NCI-H2196 (cell line): Measurements from ENCODE around the gene KRTAP10-1.
"Not testable (repeated sequence)": the region's sequence is repeated elsewhere in the genome, so short reads cannot be mapped to it uniquely, and the experiment has no call there.

Experiments
- DNase-seq: peaks from one replicate; lab custom pipeline; 2025; ENCODE audit not compliant: unreplicated experiment; lab: John Stamatoyannopoulos, UW

The KRTAP10-1 gene

DNA sequence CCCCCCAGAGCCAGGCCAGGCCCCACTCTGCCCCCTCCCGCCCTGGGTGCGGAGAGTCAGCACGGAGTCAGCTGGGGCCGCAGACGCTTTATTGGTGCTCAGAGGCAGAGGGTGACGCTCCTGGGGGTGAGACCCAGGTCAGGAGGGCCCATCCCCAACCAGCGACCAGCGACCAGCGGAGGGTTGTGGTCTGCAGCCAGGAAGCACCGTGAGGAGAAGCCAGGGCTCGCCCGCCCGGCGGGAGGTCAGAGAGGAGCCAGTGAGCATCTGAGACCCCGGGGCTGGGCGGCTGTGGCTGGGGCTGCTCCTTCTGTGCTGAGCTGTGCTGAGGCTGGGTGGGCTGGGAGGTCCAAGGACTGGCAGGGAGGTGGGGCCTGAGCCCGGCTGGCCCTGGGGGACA is 10.3 kb upstream of the KRTAP10-1 start:
- DNase-seq = not testable (repeated sequence)

DNA sequence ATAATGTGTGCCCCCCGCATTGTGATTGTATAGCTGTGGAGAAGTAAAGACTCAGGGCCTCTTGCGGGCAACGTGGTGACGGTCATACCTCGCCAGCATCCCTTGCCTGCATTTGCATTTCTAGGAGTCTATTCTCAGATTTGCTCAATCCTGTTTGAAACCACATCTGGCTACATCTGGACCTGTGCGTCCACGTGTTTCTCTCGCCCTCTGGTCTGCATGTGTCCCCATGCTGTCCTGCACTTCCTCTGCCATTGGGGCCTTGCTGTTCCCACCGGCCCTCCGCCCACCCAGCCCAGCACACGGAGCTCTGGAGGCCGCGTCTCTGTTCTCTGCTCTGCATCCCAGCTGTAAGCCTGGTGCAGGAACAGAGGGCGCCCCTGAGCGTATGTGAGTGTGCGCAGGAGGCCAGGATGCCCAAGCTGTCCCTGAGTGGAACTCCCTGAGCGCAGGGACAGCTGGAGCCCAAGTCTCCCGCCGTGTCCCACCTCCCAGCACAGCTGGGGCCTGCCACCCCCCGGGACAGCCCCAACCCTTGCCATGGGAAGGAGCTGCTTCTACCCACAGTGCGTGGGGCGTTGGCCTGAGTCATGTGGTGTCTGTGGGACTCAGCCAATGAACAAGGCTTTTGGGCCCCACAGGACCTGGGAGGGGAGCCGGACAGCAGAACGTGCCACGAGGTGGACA is 9.7 kb upstream of the KRTAP10-1 start:
- DNase-seq = no peak

DNA sequence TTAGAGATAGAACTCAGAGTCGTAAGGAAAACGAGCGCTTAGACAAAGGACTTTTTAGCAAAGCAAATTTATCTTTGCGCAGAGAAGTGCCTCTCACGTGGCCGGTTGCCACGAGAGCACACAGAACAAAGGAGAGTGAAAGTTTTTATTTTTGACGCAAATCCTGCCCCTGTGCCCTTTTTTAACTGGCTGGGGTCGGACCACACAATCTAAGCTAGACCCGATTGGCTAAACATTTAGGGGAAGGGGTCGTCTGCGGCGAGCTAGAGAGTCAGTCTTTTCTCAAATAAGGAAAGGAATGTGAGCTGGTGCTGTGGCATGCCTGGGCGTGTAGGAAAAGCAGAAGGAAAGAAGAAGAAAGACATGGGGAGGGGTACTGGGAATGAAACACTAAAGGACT is 8.9 kb upstream of the KRTAP10-1 start:
- no peak for DNase-seq

DNA sequence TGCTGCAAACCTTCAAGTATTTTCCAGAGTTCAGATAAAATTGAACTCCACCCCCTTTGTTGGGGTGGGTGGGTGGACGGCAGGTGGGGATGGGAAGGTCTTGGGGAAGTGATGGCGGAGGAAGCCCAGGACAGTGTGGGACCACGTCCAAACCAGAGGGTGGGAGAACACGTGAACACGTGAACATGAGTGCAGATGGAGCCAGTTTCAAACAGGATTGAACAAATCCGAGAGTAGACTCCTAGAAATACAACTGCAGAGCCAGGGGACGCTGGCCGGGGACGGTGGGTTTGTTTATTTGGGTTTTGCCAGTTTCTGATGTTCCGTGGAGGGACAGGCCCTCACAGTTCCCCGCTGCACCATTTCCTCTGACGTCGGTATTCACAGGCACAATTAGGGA is 8.4 kb upstream of the KRTAP10-1 start:
- no peak for DNase-seq

DNA sequence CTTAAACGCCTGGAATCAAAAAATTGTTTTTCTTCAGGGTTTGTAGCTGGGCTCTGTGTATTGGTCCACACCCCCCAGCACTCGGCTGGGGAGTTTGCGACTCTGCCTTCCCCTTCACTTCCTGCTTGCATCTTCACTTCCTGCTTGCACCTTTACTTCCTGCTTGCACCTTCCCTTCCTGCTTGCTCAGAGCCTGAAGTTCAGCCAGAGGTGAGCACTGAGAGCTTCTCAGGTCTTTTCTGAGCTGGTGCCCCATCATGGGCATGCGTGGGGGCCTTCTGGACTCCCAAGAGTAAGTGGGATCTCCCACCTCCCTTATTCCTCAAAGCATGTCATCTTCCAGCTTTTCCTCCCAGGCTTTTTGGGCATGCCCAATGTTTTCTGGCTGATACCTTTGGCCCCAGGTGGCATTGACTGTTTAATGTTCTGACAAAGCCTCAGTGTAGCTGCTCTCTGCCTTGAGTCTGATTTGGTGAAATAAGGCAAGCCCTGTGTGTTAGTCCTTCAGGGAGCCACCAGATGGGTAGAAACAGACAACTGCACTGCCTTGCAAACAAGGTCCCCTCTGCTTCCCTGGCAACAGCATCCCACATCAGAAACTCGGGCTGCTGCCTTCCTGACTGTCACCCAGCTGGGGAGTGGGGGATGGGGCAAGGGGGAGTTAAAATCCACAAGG is 7.8 kb upstream of the KRTAP10-1 start:
- DNase-seq = no peak

DNA sequence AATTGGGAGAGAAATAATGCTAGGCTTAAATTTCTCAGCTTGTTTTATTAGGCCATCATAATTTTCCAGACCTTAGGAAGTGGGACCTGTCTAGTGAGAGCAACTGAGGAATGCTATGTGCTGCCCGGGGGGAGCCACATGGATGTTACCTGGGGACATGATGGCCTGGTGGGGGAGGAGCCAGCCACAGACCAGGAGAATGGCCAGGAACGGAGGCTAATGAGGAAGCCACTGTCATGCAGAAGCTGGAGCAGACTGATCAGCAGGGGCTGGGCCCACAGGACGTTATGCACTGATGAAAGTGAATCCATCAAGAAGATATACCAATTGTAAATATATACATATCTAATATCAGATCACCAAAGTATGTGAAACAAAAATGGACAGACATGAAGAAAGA is 4.6 kb upstream of the KRTAP10-1 start:
- no peak for DNase-seq

DNA sequence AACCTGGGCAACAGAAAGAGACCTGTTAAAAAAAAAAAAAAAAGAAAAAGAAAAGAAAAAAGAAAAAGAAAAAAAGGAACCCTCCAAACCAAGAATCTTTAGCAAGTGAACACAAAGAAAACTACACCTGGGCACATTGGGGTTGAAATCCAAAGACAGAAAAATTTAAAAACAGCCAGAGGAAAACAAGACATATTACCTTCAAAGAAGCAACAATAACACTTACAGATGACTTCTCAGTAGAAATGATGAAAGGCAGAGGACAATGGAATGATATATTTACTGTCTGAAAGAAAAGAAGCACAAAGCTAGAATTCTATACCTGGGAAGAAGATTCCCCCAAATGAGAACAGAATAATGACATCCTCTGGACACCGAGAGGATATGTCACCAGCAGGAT is 2.7 kb upstream of the KRTAP10-1 start:
- DNase-seq = no peak

DNA sequence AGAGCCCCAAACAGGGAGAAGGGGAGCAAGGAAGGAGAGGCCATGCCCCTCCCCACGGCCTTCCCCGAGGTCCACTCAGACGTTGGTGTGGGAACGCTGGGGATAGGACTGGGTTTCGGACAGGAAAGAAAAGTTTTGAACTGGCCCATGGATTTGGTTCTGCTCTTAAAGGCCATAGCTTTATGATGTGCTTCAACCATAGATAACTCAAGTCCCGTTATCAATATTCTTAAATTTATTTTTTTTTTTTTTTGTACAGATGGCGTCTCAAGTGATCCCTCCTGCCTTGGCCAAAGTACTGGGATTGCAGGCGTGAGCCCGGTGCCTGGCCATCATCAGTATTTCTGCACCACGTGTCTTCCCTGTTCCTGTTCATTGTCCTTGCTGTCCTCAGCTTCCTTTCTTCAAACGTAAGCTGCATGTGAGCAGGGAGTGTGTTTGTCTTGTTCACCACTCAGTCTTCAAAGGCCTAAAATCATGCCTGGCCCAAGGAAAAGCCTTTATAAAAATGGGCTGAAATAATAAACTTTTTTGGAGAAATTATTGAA is 820 bp upstream of the KRTAP10-1 start:
- no peak for DNase-seq

DNA sequence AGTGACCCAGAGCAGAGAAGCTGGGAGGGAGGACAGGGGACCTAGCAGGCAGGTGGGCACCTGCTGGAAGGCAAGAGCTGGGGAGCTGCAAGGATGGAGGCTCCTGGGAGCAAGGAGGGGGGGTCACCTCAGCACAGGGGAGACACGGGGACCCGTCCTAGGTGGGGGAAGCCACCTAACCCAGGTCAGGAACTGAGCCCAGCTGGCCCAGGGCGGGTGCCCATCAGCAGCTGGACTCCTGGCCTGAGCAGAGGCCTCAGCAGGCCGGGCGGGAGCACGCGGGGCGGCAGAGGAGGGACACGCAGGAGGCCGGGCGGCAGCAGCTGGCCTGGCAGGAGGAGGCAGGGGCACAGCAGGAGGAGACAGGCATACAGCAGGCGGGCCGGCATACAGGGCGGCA is 949 bp downstream of the KRTAP10-1 start:
- no peak for DNase-seq

DNA sequence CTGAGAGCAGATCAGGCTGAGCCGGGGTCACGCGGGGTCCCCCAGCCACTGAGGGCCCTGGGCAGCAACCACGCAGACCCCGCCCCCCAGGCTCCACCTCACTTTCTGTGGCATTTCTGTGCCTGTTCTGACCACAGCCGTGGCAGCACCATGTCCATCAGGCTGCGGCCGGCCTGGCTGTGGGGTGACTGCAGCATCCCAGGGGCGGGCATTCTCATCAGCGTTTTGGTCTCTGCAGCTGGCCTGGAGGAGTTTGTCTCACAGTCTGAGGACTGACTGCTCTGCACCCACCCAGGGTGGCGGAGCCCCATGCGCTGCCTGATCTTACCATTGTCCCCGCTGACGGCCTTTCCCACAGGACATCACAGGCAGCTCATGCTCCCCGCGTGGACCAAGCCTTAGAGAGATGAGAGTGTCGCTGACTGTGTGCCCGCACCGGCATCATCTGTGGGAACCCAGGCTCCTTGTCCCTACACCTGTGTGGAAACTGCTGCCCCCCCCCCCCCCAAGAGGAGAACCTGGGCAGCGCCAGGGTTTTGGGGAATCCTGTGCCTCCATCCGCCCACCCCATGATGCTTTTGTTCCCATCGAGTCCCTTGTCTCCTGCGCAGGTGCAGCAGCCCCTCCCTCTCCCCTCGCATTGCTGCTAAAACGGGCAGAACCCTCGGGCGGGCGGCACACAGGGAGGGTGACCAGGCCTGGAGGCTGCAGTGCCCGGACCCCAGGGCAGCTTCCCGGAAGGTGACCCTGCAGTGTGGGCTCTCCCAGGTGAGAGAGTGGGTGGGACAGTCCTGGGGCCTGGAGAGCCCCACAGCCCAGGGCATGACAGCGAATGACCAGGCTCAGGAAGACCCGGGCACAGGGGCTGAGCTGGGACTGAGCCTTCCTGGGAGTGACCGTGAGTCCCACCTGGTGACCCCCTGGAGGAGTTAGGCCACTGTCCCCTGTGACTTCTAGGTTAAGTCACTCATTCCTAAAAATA is 1.8 kb downstream of the KRTAP10-1 start:
- DNase-seq = no peak

DNA sequence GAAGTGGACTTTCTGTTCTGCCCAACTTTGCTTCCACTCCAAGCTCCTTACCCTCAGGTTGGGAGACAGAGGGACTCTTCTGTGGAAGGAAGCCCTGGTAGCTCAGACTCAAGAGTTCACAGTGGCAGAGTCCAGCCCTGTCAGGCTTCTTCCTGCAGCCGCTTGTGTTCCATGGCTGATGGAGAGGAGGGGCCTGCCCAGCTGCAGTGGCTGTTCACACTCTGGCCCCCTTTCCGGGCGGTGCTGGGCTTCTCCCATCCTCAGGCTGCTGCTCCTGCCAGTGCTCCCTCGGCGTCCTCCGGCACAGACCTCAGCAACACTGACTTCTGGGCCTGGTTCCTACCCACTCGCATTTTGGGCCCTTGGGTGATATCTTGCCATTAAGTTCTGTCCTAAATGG is 4.0 kb downstream of the KRTAP10-1 start:
- no peak for DNase-seq

DNA sequence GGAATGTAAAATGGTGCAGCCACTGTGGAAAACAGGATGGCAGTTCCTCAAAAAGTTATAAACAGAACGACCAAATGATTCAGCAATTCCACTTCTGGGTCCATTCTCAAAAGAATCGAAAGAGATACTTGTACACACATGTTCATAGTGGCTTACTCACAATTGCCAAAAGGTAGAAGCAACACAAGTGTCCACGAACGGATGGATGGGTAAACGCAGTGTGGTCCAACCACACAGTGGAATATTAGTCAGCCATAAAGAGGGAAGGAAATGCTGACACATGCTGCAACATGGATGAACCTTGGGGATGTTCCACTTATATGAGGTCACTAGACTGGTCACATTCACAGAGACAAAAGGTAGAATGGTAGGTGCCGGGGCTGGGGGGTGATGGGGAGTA is 5.3 kb downstream of the KRTAP10-1 start:
- no peak for DNase-seq

DNA sequence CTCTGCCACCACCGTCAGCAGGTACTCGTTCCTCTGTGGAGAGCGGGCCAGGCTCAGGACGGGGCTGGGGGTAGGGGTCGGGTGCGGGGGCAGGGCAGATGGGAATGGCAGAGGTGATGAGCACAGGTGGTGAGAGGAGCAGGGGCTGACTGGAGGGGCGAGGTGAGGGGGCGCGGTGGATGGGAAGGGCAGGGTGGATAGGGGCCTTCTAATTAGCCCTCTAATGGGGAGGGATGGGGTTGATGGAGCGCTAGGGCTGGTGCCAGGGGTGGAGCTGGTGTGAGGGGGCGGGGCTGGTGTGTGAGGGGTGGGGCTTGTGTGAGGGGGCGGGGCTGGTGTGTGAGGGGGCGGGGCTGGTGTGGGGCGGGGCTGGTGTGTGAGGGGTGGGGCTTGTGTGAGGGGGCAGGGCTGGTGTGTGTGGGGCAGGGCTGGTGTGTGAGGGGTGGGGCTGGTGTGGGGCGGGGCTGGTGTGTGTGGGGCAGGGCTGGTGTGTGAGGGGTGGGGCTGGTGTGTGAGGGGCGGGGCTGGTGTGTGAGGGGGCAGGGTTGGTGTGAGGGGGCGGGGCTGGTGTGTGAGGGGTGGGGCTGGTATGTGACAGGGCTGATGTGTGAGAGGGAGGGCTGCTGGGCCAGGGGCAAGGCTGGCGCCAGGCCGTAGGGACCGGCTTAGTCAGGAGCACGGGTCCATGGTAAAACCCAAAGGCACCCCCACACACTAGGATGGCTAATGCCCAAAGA is 5.9 kb downstream of the KRTAP10-1 start:
- DNase-seq = no peak

DNA sequence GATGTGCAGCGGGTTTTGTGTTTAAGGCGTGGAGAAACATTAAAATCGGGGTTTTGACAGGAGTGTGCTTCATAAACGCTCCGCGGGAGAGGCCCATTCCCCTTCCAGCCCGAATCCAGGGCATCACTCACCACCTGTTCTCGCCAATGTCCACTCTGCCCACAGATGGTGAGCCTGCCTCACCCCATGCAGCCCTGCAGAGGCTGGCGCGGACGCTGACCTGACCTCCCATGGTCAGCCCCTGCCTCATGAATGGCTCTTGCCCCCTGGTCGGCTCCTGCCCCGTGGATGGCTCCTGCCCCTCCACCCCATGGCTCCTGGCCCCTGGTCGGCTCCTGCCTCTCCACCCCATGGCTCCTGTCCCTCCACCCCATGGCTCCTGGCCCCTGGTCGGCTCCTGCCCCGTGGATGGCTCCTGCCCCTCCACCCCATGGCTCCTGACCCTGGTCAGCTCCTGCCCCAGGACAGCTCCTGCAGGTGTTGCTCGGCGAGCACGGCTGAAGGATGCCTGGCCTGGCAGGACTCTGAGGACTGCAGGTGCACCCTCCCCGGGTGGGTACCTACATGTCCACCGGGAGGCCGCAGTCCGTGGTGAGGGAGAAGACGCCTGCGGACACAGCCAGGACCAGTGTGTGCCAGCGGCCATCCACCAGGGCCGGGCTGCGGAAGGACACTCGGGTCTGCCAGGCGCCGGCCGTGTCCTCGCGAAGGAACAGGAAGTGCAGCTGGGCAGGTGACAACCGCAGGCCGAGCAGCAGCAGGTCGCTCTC is 6.7 kb downstream of the KRTAP10-1 start:
- DNase-seq = no peak

DNA sequence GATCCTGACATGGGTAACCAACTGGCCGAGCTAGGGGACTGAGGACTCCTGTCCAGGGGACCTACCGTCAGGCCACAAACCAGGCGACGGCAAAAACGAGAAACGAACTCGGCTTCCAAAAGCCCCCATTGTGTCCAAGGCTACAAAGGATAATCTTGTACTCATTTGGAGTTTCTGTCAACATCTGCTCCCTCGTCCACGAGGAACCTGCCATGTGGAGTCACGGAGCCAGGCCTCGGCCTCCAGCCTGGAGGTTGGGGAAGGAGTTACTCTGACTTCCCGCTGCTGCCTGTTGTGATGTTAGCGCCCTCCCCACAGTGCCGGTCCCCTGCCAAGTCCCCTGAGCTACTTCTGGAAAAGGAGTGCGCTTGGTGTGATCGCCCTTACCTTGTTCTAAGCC is 7.3 kb downstream of the KRTAP10-1 start:
- no peak for DNase-seq

DNA sequence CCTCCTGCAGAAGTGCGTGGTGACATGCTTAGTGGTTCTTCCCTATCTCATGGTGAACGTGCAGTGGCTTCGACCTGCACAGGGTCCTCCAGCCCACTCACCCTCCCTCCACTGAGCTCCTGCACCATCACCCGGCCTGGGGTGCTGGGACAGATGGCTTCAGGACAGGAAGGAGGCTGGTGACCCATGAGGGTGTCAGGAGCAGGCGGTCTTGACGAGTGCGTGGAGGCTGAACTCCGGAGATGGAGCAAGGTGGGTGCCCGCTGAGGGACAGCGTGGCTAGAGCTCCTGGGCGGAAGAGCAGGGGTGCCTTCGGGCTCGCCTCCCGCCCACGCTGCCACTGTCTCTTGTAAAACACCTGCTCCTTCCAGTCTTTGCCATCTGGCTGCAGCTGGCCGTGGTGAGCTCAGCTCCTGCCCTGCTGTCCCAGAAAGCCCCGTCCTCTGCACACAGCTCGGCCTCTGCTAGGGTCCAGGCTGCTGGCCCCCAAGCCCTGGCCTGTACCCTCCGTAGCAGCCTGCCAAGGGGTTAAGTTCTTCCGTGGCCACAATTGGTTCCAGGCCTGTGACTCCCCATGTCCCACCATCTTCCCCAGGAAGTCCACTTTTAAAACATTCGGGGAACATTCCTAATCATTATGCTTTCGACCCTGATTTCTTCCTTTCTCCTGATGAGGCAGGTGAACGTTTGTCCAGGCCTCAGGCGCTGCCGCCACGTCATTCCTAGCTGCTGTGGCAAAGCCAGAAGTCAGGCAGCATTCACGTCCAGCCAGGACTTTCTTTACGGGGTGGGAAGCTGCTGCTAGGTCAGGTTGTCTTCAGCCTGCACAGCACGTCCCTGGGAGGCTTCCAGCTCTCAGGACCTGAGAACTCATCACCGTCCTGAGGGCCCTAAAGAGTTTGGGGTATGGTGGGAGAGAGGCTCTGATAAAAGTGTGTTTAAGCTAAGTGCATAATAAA is 8.1 kb downstream of the KRTAP10-1 start:
- DNase-seq = no peak

DNA sequence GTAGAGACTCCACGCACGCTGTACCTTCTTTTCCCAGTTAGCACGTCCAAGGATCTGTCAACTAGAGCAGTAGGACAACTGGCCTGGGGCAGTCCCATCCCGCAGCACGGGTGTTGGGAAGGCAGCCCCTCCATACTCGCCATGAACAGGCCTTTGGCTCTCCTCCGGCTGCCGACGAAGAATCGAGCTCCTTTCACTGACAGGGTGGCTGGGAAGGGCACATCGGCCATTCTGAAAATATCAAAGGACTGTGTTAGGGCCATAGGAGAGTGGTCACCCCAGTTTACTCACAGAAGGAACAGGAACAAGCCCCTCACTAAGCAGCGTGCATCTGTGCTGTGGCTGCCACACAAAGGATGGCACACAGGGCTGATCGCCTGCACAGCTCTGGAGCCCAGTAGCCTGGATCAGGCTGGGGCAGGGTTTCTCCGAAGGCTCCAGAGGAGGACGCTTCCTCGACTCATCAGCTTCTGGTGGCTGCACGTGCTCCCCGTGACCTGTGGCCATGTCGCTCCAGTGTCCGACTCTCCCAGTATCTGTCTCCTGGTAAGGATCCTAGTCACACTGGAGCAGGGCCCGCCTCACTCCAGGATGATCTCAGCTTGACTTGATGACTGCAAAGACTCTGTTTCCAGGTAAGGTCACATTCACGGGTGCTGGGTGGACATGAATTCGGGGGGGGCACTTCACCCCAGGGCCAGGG is 8.9 kb downstream of the KRTAP10-1 start:
- DNase-seq = no peak

DNA sequence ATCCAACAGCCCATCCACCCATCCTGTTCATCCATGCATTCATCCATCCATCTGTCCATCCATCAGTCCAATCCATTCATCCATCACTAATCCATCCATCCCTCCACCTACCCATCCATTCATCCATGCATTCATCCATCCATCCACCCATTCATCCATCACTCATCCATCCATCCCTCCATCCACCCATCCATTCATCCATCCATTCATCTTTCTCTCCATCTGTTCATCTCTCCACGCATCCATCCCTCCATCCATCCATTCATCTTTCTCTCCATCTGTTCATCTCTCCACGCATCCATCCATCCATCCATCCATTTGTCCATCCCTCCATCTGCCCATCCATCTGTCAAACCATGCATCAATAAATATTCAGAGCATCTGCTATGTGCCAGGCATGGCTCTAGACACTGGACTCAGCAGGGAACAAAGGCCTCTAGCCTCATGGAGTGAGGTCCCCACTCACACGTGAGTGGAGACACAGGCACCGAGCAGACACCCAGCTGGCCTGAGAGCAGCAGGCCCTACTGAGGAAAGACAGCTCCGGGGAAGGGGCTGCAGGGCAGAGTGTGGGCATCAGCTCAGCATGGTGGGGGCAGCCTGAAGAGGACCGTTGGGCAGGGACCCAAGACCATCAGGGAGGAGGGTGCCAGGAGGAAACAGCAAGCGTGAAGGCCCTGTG is 9.6 kb downstream of the KRTAP10-1 start:
- DNase-seq = no peak
